Measurements from ENCODE around the gene MRPL42. TPM values are rescaled to one million over a fixed set of nuclear protein-coding genes. Genes with fewer than 3 reads are reported as not detected.

The MRPL42 gene
- polyA plus RNA-seq, 1 donor (not counting 4 experiments of a cell fraction or from before 2014, with no cell fraction given): 110 TPM

- no peaks in the 10 kb centered on the region for H3K27me3 ChIP-seq (ENCODE audit: control insufficient read depth, extremely low read depth, insufficient read depth, low read length)
- no peak for DNase-seq (ENCODE audit: low read depth, low spot score)
- no peaks in the 10 kb centered on the region for H3K79me2 ChIP-seq (ENCODE audit: control insufficient read depth, insufficient read depth, low read length)
- TF ChIP-seq EZH2 (IDR thresholded peaks at IDR 0.05; ENCODE audit: low read length) (no peak), CTCF (optimal IDR thresholded peaks at IDR 0.05 in 1 of 3, IDR thresholded peaks at IDR 0.05 in 1 of 3, conservative IDR thresholded peaks at IDR 0.05 in 1 of 3; ENCODE audit: extremely low read depth in 1 of 3, insufficient read depth in 2 of 3, low read length in 3 of 3) (no peak)
- H3K4me1 ChIP-seq (ENCODE audit: control insufficient read depth, extremely low read depth, insufficient read depth, low read length): no peaks in the 10 kb centered on the region
- H3K9me1 ChIP-seq (ENCODE audit: control insufficient read depth, extremely low read depth, insufficient read depth, low read length): no peaks in the 10 kb centered on the region
- H3K9me3 ChIP-seq (ENCODE audit: control insufficient read depth, low read depth, low read length): no peaks in the 10 kb centered on the region
- no peak overlapping the region for H3K9ac ChIP-seq (ENCODE audit: control insufficient read depth, extremely low read depth, insufficient read depth, low read length)
- H3K36me3 ChIP-seq (ENCODE audit: control insufficient read depth in 2 of 2, extremely low read depth in 1 of 2, insufficient read depth in 2 of 2, low read length in 2 of 2): peaks cover 3 to 5% of the 10 kb centered on the region in 2 experiments
- no peaks in the 10 kb centered on the region for H4K20me1 ChIP-seq (ENCODE audit: control insufficient read depth, extremely low read depth, insufficient read depth, low read length)
- no peak for FAIRE-seq
- no peak overlapping the region for H3K27ac ChIP-seq (ENCODE audit: control insufficient read depth, insufficient read depth, low read length)
- no peak overlapping the region for H3K4me2 ChIP-seq (ENCODE audit: control insufficient read depth, extremely low read depth, insufficient read depth, low read depth, low read length)
- dilution Hi-C loops (cut with MboI; ENCODE audit: extremely low pct_ligation_motif_present, low sequenced_read_pairs): no loop called here
- no peak overlapping the region for H2AFZ ChIP-seq (ENCODE audit: control insufficient read depth, low read length)
- H3K4me3 ChIP-seq (ENCODE audit: control insufficient read depth in 2 of 3, extremely low read depth in 1 of 3, insufficient read depth in 2 of 3, low read depth in 1 of 3, low read length in 3 of 3): no peak overlapping the region
These were observed 33.4 kb downstream of the MRPL42 start for GRCh38 chr12:93500667-93501066.

GRCh38 chr12:93502802-93503623 lies 35.7 kb downstream of the MRPL42 start:
- no peak overlapping the region for H3K4me3 ChIP-seq (ENCODE audit: control insufficient read depth in 2 of 3, extremely low read depth in 1 of 3, insufficient read depth in 2 of 3, low read depth in 1 of 3, low read length in 3 of 3)
- FAIRE-seq (no peak), DNase-seq (ENCODE audit: low read depth, low spot score) (no peak)
- no peak overlapping the region for H3K27ac ChIP-seq (ENCODE audit: control insufficient read depth, insufficient read depth, low read length)
- no peaks in the 10 kb centered on the region for H3K9me3 ChIP-seq (ENCODE audit: control insufficient read depth, low read depth, low read length)
- no peak overlapping the region for H3K9ac ChIP-seq (ENCODE audit: control insufficient read depth, extremely low read depth, insufficient read depth, low read length)
- H3K79me2 ChIP-seq (ENCODE audit: control insufficient read depth, insufficient read depth, low read length): no peaks in the 10 kb centered on the region
- no peaks in the 10 kb centered on the region for H3K9me1 ChIP-seq (ENCODE audit: control insufficient read depth, extremely low read depth, insufficient read depth, low read length)
- no peak for TF ChIP-seq EZH2 (IDR thresholded peaks at IDR 0.05; ENCODE audit: low read length)
- peak; percentile 36 to 62 (median 60) for TF ChIP-seq CTCF (optimal IDR thresholded peaks at IDR 0.05 in 1 of 3, IDR thresholded peaks at IDR 0.05 in 1 of 3, conservative IDR thresholded peaks at IDR 0.05 in 1 of 3; ENCODE audit: extremely low read depth in 1 of 3, insufficient read depth in 2 of 3, low read length in 3 of 3)
- no peaks in the 10 kb centered on the region for H4K20me1 ChIP-seq (ENCODE audit: control insufficient read depth, extremely low read depth, insufficient read depth, low read length)
- H3K36me3 ChIP-seq (ENCODE audit: control insufficient read depth in 2 of 2, extremely low read depth in 1 of 2, insufficient read depth in 2 of 2, low read length in 2 of 2): peaks cover 3 to 5% of the 10 kb centered on the region in 2 experiments
- no peak overlapping the region for H3K4me2 ChIP-seq (ENCODE audit: control insufficient read depth, extremely low read depth, insufficient read depth, low read depth, low read length)
- H3K4me1 ChIP-seq (ENCODE audit: control insufficient read depth, extremely low read depth, insufficient read depth, low read length): no peaks in the 10 kb centered on the region
- dilution Hi-C loops (cut with MboI; ENCODE audit: extremely low pct_ligation_motif_present, low sequenced_read_pairs): no loop called here
- H3K27me3 ChIP-seq (ENCODE audit: control insufficient read depth, extremely low read depth, insufficient read depth, low read length): no peaks in the 10 kb centered on the region
- no peak overlapping the region for H2AFZ ChIP-seq (ENCODE audit: control insufficient read depth, low read length)

Measured in keratinocyte (primary cell).